ENCODE data around the gene GJB4. TPM values are rescaled to one million over a fixed set of nuclear protein-coding genes. Genes with fewer than 3 reads are reported as not detected.

GJB4 gene
- 0.13 and 0.16 TPM in 2 replicates for total RNA-seq

GRCh38 chr1:34759503-34760357 is at the start of gene GJB4:
Gene GJB4, plus strand, starts transcription at chr1:34759740. Its CDS starts 1,515 bp downstream, at chr1:34761255.

DNA sequence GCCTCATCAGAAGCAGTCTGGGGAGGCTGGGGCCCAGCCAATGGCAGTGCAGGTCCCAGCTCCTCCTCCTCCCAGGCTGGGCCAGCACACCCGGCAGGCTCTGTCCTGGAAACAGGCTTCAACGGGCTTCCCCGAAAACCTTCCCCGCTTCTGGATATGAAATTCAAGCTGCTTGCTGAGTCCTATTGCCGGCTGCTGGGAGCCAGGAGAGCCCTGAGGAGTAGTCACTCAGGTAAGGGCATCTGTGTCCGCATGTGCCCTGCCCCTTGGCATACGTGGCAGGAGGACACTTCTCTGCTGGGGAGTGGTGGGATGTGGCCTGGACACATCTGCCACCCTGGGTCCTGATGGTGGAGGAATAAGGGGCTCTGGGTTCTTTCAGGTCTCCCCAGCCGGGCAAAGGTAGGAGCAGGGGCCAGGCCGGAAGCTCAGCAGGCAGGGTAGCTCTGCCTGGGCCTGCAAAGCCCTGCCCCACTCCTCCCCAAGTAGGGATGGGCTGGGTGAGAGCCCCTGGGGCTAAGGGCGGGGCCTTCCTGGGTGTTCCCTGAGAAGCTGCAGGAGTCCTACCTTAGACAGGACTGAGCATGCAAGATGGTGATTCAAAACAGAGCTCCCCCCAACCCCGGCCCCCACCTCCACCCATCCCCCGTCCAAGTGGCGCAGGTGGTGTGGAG is 4.4 kb upstream of the GJB4 start, which contains the start of gene GJB5:
Gene GJB5, plus strand, starts transcription at position 84 of the 674 bp plus-strand sequence. CDS start 2,284 bp downstream, outside the sequence.

DNA sequence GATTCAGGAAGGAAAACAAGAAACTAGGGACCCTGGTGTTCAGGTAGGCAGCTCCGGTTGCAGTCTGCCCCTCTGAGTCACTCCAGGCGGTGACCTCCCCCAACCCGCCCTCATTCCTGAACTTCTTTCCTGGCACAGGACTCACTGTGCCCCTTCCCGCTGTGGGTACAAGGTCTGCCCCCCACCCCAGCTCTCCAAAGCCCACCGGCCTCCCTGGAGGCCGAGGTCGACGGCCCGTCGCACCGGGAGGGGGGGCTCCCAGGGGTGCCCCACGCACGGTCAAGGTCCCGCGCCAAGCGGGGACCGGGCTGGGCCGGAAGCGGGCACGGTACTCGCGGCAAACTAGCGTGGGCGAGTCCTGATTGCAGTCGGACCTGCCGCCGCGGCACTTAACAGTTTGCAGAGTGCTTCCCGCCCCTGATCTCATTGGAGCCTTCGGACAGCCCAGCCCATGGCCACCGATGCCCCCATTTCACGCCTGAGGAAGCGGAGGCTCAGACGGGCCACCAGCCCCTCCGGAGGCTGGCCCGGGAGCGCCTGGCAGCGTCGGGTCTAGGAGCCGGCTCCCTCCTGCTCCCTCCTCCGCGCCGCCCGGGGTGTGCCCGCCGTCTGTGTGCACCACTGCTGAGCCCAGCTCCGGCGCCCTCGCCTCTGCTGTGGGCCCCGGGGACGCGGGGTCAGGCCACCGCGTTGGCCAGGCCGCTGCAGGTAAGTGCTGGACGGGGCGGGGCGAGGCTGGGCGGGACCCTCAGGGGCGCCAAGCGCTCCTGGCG is 21.7 kb downstream of the GJB4 start, which contains the start of gene GJB3:
Gene GJB3, plus strand, starts transcription at position 144 of the 773 bp plus-strand sequence. CDS start 3,549 bp downstream, outside the sequence.

DNA sequence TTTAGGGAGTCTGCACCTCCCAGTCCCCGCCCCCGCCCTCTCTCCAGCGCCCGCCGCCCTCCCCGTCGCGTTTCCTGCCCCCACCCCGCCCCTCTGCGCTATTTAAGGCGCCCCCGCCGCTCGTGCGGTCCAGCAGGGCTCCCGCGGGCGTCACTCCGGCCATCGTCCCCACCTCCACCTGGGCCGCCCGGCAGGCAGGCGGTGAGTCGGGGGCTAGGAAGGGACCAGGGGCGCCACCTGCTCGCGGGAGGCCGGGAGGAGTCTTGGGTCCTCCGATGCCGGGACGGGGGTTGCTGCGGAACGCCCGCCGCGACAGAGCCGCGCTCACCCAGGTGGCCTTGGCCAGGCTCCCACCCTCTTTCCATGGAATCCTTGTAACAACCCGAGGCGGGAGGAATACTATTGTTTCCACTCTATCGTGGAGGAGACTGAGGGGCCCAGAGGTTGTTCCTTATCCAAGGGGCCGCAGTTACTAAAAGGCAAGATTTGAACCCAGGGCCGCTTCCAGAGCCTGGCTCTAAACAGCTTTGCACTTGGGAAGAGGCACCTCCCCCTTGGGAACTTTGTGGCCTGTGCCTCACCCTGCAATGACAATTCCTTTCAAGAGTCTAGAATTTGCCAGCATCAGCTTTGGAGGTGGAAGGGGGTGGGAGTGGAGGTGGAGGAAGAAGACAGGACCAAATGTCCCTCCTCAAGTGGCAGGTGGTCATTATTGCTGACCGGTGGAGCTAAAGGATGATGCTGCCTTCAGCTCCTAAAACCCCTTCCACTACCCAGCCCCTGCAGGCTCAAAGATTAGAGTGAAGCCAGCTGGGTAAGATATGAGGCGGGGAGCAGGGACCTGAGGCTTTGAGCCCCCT is 33.6 kb downstream of the GJB4 start, which contains the start of gene GJA4:
Gene GJA4, plus strand, starts transcription at position 132 of the 860 bp plus-strand sequence. CDS start 1,215 bp downstream, outside the sequence.

Other genes starting within 250 kb of the GJB4 start
- gene GJB5, start 4.7 kb upstream of the GJB4 start, total RNA-seq, result not detected in 2 replicates
- gene GJB3, start 21.5 kb downstream of the GJB4 start, total RNA-seq, result 0.98 and 2.5 TPM in 2 replicates
- gene GJA4, start 33.3 kb downstream of the GJB4 start, total RNA-seq, result not detected in 2 replicates
- 19.9 and 42.2 TPM in 2 replicates for gene SMIM12, start 100.0 kb downstream of the GJB4 start, total RNA-seq
- 0.13 and 0.16 TPM in 2 replicates for gene DLGAP3, start 169.9 kb downstream of the GJB4 start, total RNA-seq
- gene TMEM35B, start 225.6 kb downstream of the GJB4 start, total RNA-seq, result 24.6 and 26.5 TPM in 2 replicates

Data from mesangial cell (primary cell).